ENCODE measurements around the gene ST8SIA1.
"Not testable (repeated sequence)": the region's sequence is repeated elsewhere in the genome, so short reads cannot be mapped to it uniquely, and the experiment has no call there.

DNA sequence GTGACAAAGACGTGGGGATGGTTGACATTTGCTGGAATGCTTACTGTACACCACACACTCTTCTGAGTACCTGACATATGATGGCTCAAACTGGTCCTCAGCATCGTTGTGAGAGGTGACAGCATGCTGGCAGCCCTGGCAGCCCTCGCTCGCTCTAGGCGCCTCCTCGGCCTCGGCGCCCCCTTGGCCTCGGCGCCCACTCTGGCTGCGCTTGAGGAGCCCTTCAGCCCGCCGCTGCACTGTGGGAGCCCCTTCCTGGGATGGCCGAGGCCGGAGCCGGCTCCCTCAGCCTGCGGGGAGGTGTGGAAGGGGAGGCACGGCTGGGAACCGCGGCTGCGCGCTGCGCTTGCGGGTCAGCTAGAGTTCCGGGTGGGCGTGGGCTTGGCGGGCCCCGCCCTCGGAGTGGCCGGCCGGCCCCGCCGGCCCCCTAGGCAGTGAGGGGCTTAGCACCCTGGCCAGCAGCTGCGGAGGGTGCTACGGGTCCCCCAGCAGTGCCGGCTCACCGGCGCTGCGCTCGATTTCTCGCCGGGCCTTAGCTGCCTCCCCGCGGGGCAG, 42.2 kb upstream of the ST8SIA1 start:
- TF ChIP-seq, protein P1, sequence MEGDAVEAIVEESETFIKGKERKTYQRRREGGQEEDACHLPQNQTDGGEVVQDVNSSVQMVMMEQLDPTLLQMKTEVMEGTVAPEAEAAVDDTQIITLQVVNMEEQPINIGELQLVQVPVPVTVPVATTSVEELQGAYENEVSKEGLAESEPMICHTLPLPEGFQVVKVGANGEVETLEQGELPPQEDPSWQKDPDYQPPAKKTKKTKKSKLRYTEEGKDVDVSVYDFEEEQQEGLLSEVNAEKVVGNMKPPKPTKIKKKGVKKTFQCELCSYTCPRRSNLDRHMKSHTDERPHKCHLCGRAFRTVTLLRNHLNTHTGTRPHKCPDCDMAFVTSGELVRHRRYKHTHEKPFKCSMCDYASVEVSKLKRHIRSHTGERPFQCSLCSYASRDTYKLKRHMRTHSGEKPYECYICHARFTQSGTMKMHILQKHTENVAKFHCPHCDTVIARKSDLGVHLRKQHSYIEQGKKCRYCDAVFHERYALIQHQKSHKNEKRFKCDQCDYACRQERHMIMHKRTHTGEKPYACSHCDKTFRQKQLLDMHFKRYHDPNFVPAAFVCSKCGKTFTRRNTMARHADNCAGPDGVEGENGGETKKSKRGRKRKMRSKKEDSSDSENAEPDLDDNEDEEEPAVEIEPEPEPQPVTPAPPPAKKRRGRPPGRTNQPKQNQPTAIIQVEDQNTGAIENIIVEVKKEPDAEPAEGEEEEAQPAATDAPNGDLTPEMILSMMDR (conservative IDR thresholded peaks at IDR 0.05; ENCODE audit: low read depth, low read length) = not testable (repeated sequence)
- not testable (repeated sequence) for TF ChIP-seq MAFK (IDR thresholded peaks at IDR 0.05; ENCODE audit: low read depth, low read length); FOS (IDR thresholded peaks at IDR 0.05; ENCODE audit: low read depth, low read length); CEBPB (IDR thresholded peaks at IDR 0.05; ENCODE audit: low read depth, low read length); RAD21 (IDR thresholded peaks at IDR 0.05; ENCODE audit: low read length); RCOR1 (IDR thresholded peaks at IDR 0.05; ENCODE audit: insufficient replicate concordance, low read length); CHD1 (IDR thresholded peaks at IDR 0.05; ENCODE audit: low read depth, low read length); POLR2A (IDR thresholded peaks at IDR 0.05; ENCODE audit: low read depth, low read length)
